Measurements from ENCODE around the gene LGR4.

DNA sequence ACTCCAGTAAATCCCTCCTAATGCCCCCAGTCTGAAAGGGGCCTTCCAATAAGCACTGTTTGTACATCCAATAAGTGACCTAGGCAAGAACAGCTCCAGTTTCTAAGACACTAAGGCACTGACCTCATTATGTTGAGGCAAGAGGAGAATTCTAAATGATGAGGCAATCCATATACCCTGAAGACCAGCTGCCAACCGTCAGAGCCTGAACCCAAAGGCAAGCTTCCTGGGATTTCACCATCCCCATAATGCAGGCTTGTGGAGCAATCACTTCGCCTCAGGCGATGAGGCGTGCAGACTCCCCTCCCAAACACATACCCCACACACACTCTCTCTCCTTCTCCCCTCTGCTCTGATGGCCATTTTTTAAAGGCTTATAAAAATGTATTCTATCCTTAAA is 49.5 kb downstream of the LGR4 start:
- TF ChIP-seq, protein P1, sequence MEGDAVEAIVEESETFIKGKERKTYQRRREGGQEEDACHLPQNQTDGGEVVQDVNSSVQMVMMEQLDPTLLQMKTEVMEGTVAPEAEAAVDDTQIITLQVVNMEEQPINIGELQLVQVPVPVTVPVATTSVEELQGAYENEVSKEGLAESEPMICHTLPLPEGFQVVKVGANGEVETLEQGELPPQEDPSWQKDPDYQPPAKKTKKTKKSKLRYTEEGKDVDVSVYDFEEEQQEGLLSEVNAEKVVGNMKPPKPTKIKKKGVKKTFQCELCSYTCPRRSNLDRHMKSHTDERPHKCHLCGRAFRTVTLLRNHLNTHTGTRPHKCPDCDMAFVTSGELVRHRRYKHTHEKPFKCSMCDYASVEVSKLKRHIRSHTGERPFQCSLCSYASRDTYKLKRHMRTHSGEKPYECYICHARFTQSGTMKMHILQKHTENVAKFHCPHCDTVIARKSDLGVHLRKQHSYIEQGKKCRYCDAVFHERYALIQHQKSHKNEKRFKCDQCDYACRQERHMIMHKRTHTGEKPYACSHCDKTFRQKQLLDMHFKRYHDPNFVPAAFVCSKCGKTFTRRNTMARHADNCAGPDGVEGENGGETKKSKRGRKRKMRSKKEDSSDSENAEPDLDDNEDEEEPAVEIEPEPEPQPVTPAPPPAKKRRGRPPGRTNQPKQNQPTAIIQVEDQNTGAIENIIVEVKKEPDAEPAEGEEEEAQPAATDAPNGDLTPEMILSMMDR (IDR thresholded peaks at IDR 0.05) = no peak
- no peak for TF ChIP-seq POLR2A (IDR thresholded peaks at IDR 0.05)

Measured in tibial nerve (tissue), 3 donors.